ENCODE measurements around the gene RAB11B.

- TF ChIP-seq, protein P1, sequence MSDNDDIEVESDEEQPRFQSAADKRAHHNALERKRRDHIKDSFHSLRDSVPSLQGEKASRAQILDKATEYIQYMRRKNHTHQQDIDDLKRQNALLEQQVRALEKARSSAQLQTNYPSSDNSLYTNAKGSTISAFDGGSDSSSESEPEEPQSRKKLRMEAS (IDR thresholded peaks at IDR 0.05): no peak
- TF ChIP-seq CTCF (IDR thresholded peaks at IDR 0.05; ENCODE audit: low read depth, low read length, missing input control): no peak
- no peak for TF ChIP-seq ATF3 (IDR thresholded peaks at IDR 0.05)
- TF ChIP-seq TAF1 (conservative IDR thresholded peaks at IDR 0.05): no peak
- no peak for TF ChIP-seq RAD21 (IDR thresholded peaks at IDR 0.05)
- TF ChIP-seq, protein P2, sequence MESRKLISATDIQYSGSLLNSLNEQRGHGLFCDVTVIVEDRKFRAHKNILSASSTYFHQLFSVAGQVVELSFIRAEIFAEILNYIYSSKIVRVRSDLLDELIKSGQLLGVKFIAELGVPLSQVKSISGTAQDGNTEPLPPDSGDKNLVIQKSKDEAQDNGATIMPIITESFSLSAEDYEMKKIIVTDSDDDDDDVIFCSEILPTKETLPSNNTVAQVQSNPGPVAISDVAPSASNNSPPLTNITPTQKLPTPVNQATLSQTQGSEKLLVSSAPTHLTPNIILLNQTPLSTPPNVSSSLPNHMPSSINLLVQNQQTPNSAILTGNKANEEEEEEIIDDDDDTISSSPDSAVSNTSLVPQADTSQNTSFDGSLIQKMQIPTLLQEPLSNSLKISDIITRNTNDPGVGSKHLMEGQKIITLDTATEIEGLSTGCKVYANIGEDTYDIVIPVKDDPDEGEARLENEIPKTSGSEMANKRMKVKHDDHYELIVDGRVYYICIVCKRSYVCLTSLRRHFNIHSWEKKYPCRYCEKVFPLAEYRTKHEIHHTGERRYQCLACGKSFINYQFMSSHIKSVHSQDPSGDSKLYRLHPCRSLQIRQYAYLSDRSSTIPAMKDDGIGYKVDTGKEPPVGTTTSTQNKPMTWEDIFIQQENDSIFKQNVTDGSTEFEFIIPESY (IDR thresholded peaks at IDR 0.05): no peak
- no peak for TF ChIP-seq REST (IDR thresholded peaks at IDR 0.05)
- TF ChIP-seq YY1 (IDR thresholded peaks at IDR 0.05): no peak
- TF ChIP-seq EGR1 (IDR thresholded peaks at IDR 0.05; ENCODE audit: low read depth in 2 of 2): no peak
- TF ChIP-seq SP1 (IDR thresholded peaks at IDR 0.05): no peak
Observed at GRCh38 chr19:8388612-8388958, 1.6 kb upstream of the RAB11B start.
